ENCODE data around the gene IGSF9.

Gene IGSF9

GRCh38 chr1:159935305-159935704 is 10.1 kb downstream of the IGSF9 start:
- TF ChIP-seq, protein P1, sequence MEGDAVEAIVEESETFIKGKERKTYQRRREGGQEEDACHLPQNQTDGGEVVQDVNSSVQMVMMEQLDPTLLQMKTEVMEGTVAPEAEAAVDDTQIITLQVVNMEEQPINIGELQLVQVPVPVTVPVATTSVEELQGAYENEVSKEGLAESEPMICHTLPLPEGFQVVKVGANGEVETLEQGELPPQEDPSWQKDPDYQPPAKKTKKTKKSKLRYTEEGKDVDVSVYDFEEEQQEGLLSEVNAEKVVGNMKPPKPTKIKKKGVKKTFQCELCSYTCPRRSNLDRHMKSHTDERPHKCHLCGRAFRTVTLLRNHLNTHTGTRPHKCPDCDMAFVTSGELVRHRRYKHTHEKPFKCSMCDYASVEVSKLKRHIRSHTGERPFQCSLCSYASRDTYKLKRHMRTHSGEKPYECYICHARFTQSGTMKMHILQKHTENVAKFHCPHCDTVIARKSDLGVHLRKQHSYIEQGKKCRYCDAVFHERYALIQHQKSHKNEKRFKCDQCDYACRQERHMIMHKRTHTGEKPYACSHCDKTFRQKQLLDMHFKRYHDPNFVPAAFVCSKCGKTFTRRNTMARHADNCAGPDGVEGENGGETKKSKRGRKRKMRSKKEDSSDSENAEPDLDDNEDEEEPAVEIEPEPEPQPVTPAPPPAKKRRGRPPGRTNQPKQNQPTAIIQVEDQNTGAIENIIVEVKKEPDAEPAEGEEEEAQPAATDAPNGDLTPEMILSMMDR (IDR thresholded peaks at IDR 0.05; ENCODE audit: insufficient read depth, low read depth, low read length, missing control alignments): no peak
- DNase-seq (ENCODE audit: low read depth): no peak
- no peak overlapping the region for H3K4me3 ChIP-seq (ENCODE audit: low read depth, low read length)

- TF ChIP-seq, protein P1 (IDR thresholded peaks at IDR 0.05; ENCODE audit: insufficient read depth, low read depth, low read length, missing control alignments): no peak
- H3K4me3 ChIP-seq (ENCODE audit: low read depth, low read length): no peak overlapping the region
- no peak for DNase-seq (ENCODE audit: low read depth)
Measured at GRCh38 chr1:159934136-159935039, 11.0 kb downstream of the IGSF9 start.

GRCh38 chr1:159933347-159933746 is 12.1 kb downstream of the IGSF9 start:
- DNase-seq (ENCODE audit: low read depth): no peak
- TF ChIP-seq, protein P1 (IDR thresholded peaks at IDR 0.05; ENCODE audit: insufficient read depth, low read depth, low read length, missing control alignments): no peak
- H3K4me3 ChIP-seq (ENCODE audit: low read depth, low read length): no peak overlapping the region

- no peak for DNase-seq (ENCODE audit: low read depth)
- TF ChIP-seq, protein P1 (IDR thresholded peaks at IDR 0.05; ENCODE audit: insufficient read depth, low read depth, low read length, missing control alignments): no peak
- H3K4me3 ChIP-seq (ENCODE audit: low read depth, low read length): no peak overlapping the region
Measured at GRCh38 chr1:159932296-159933285, 12.8 kb downstream of the IGSF9 start.

DNA sequence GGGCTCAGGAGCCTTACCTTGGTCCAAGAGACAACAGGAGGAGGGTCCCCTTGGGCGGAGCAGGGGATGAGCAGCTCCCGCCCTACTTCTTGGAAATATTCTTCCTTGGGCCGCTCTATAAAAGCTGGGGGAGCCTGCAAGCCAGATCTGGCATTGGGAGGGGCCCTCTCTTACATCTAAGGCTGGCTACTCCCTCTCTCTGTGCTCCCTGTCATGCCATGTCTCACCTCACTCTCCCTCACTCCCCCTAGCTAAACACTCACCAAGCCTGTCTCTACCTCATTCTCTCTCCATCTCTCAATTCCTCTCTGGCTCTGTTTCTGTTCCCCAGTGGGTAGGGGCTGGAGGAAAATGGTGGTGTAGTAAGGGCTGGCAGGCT is 13.6 kb downstream of the IGSF9 start:
- TF ChIP-seq, protein P1 (IDR thresholded peaks at IDR 0.05; ENCODE audit: insufficient read depth, low read depth, low read length, missing control alignments): no peak
- DNase-seq (ENCODE audit: low read depth): no peak
- no peak overlapping the region for H3K4me3 ChIP-seq (ENCODE audit: low read depth, low read length)

DNA sequence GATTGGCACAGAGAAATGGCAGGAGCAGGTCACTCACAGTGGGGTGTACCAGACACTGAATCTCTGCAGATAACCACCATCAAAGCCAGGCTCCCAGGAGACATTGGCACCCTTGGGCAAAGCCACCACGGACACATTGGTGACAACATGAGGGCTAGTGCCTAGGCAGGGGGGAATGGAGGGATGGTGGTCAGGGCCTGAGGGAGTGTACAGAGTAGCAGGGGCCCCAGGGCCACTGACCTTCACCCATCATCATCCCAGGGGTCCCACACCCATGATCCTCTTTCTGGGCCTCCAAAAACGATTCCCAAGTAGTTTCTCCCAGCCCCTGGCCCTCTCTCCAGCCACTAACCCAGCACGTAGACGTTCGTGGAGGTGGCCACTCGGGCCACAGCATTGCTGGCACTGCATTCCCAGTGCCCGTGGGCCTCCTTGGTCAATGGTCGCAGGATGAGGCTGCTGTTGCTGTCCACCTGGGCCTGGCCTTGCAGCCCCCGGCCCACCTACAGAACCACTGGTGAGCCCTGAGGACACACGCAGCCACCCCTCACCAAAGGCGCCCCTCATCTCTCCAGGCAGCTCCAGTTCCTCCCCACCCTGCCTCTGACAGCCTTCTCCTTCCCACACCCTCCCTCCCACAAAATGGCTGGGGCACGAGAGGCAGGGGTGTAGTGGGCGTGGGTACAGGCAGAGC is 14.2 kb downstream of the IGSF9 start:
- H3K4me3 ChIP-seq (ENCODE audit: low read depth, low read length): no peak overlapping the region
- TF ChIP-seq, protein P1 (IDR thresholded peaks at IDR 0.05; ENCODE audit: insufficient read depth, low read depth, low read length, missing control alignments): no peak
- no peak for DNase-seq (ENCODE audit: low read depth)
